HEK293 (cell line): ENCODE data around the gene CNTN4.

Experiments
- CTCF ChIA-PET: fragments of 350-600 bp; formaldehyde crosslinking; extraction: SDS; loops from one replicate; lab custom pipeline; 2021; ENCODE audit warnings: antibody characterized with exemption; lab: Yijun Ruan, JAX
- POLR2A ChIA-PET: fragments of 300-600 bp; formaldehyde crosslinking; extraction: SDS; loops from one replicate; lab custom pipeline; 2020; ENCODE audit warnings: antibody characterized with exemption, inconsistent platforms; lab: Yijun Ruan, JAX
- H3K27ac ChIP-seq: fragments of 200-500 bp; sonication (Bioruptor generic); 2 replicates; pipeline ENCODE4 v1.5.1; 2014; ENCODE audit warnings: low read depth, low read length, control low read depth, inconsistent platforms; ENCODE audit errors: extremely low read depth
- H3K36me3 ChIP-seq, 2 experiments: fragments of 200-500 bp in 1 of 2; sonication (Bioruptor generic) in 1 of 2; 1 replicate in 1 of 2; 2 replicates in 1 of 2; pipeline ENCODE4 v1.5.1; 2014 to 2017; ENCODE audit warnings: inconsistent platforms in 2 of 2, low read length in 2 of 2; ENCODE audit not compliant: control insufficient read depth in 2 of 2, insufficient read depth in 1 of 2
- H3K4me1 ChIP-seq: fragments of 200-500 bp; sonication (Bioruptor generic); 2 replicates; pipeline ENCODE4 v1.5.1; 2014; ENCODE audit warnings: mild to moderate bottlenecking, low read length, inconsistent platforms; ENCODE audit not compliant: control insufficient read depth, insufficient read depth
- H3K4me3 ChIP-seq: 2 replicates; pipeline ENCODE4 v1.5.1; 2011; ENCODE audit warnings: low read depth, mild to moderate bottlenecking, control low read depth, low read length, moderate library complexity
- H3K9me3 ChIP-seq: fragments of 200-500 bp; sonication (Bioruptor generic); 2 replicates; pipeline ENCODE4 v1.5.1; 2014; ENCODE audit warnings: low read depth, low read length, inconsistent platforms; ENCODE audit not compliant: control insufficient read depth, insufficient read depth
- BCL6B ChIP-seq: fragments of 450-650 bp; formaldehyde crosslinking; IDR thresholded peaks from 2 replicates; pipeline ENCODE4 v1.5.1; 2017; ENCODE audit warnings: missing biosample characterization, missing genetic modification characterization
- CTCF ChIP-seq: fragments of 450-650 bp; formaldehyde crosslinking; IDR thresholded peaks from 2 replicates; pipeline ENCODE4 v1.5.1; 2016; ENCODE audit warnings: missing biosample characterization, missing genetic modification characterization
- PRDM6 ChIP-seq: fragments of 450-650 bp; formaldehyde crosslinking; IDR thresholded peaks from 2 replicates; pipeline ENCODE4 v1.5.1; 2017; ENCODE audit warnings: missing biosample characterization, missing genetic modification characterization
- TCF7L2 ChIP-seq: IDR thresholded peaks from 2 replicates; pipeline ENCODE4 v1.6.1; 2011; ENCODE audit warnings: low read depth, mild to moderate bottlenecking, inconsistent platforms, low read length, moderate library complexity, borderline replicate concordance
- YY1 ChIP-seq: fragments of 450-650 bp; formaldehyde crosslinking; IDR thresholded peaks from 2 replicates; pipeline ENCODE4 v1.5.1; 2018; ENCODE audit warnings: missing biosample characterization, missing genetic modification characterization
- YY2 ChIP-seq: fragments of 450-650 bp; formaldehyde crosslinking; IDR thresholded peaks from 2 replicates; pipeline ENCODE4 v1.5.1; 2016; ENCODE audit warnings: missing biosample characterization, missing genetic modification characterization
- ZBTB7A ChIP-seq: fragments of 450-650 bp; formaldehyde crosslinking; IDR thresholded peaks from 2 replicates; pipeline ENCODE4 v1.5.1; 2016; ENCODE audit warnings: low read depth, missing biosample characterization, missing genetic modification characterization
- ZFHX2 ChIP-seq: fragments of 450-650 bp; formaldehyde crosslinking; conservative IDR thresholded peaks from 2 replicates; pipeline ENCODE4 v1.5.1; 2016; ENCODE audit warnings: missing biosample characterization, missing genetic modification characterization
- ZFP3 ChIP-seq: fragments of 450-650 bp; formaldehyde crosslinking; IDR thresholded peaks from 2 replicates; pipeline ENCODE4 v1.5.1; 2016; ENCODE audit warnings: low read depth, missing biosample characterization, missing genetic modification characterization
- ZFP37 ChIP-seq: fragments of 450-650 bp; formaldehyde crosslinking; IDR thresholded peaks from 2 replicates; pipeline ENCODE4 v1.5.1; 2016; ENCODE audit warnings: missing biosample characterization, missing genetic modification characterization
- ZNF133 ChIP-seq: fragments of 450-650 bp; formaldehyde crosslinking; IDR thresholded peaks from 2 replicates; pipeline ENCODE4 v1.5.1; 2016; ENCODE audit warnings: missing biosample characterization, missing genetic modification characterization
- ZNF138 ChIP-seq: fragments of 450-650 bp; formaldehyde crosslinking; IDR thresholded peaks from 2 replicates; pipeline ENCODE4 v1.5.1; 2016; ENCODE audit warnings: missing biosample characterization, missing genetic modification characterization, borderline replicate concordance
- ZNF16 ChIP-seq: fragments of 450-650 bp; formaldehyde crosslinking; IDR thresholded peaks from 2 replicates; pipeline ENCODE4 v1.5.1; 2016; ENCODE audit warnings: low read depth, missing biosample characterization, missing genetic modification characterization
- ZNF184 ChIP-seq: fragments of 450-650 bp; IDR thresholded peaks from 2 replicates; pipeline ENCODE4 v1.5.1; 2018; ENCODE audit warnings: missing biosample characterization, mild to moderate bottlenecking, missing genetic modification characterization
- ZNF2 ChIP-seq: fragments of 450-650 bp; formaldehyde crosslinking; IDR thresholded peaks from 2 replicates; pipeline ENCODE4 v1.5.1; 2016; ENCODE audit warnings: missing biosample characterization, missing genetic modification characterization
- ZNF211 ChIP-seq: fragments of 450-650 bp; formaldehyde crosslinking; IDR thresholded peaks from 2 replicates; pipeline ENCODE4 v1.5.1; 2016; ENCODE audit warnings: low read depth, missing biosample characterization, missing genetic modification characterization
- ZNF239 ChIP-seq: fragments of 450-650 bp; formaldehyde crosslinking; IDR thresholded peaks from 2 replicates; pipeline ENCODE4 v1.5.1; 2016; ENCODE audit warnings: missing biosample characterization, missing genetic modification characterization
- ZNF248 ChIP-seq: fragments of 450-650 bp; formaldehyde crosslinking; IDR thresholded peaks from 2 replicates; pipeline ENCODE4 v1.5.1; 2017; ENCODE audit warnings: missing biosample characterization, missing genetic modification characterization
- ZNF311 ChIP-seq: fragments of 450-650 bp; formaldehyde crosslinking; IDR thresholded peaks from 2 replicates; pipeline ENCODE4 v1.5.1; 2017; ENCODE audit warnings: missing biosample characterization, missing genetic modification characterization, borderline replicate concordance
- ZNF341 ChIP-seq: fragments of 450-650 bp; formaldehyde crosslinking; IDR thresholded peaks from 2 replicates; pipeline ENCODE4; 2016; ENCODE audit warnings: low read depth, missing biosample characterization, missing genetic modification characterization
- ZNF449 ChIP-seq: fragments of 450-650 bp; formaldehyde crosslinking; IDR thresholded peaks from 2 replicates; pipeline ENCODE4 v1.5.1; 2017; ENCODE audit warnings: missing biosample characterization, mild to moderate bottlenecking, missing genetic modification characterization, moderate library complexity
- ZNF488 ChIP-seq: fragments of 450-650 bp; formaldehyde crosslinking; IDR thresholded peaks from 2 replicates; pipeline ENCODE4 v1.5.1; 2016; ENCODE audit warnings: missing biosample characterization, missing genetic modification characterization
- ZNF558 ChIP-seq: fragments of 450-650 bp; formaldehyde crosslinking; IDR thresholded peaks from 2 replicates; pipeline ENCODE4 v1.5.1; 2016; ENCODE audit warnings: missing biosample characterization, missing genetic modification characterization
- ZNF677 ChIP-seq: fragments of 450-650 bp; IDR thresholded peaks from 2 replicates; pipeline ENCODE4 v1.5.0; 2018; ENCODE audit warnings: missing biosample characterization, mild to moderate bottlenecking, missing genetic modification characterization, moderate library complexity

The CNTN4 gene

GRCh38 chr3:2643606-2644005 lies 544.9 kb downstream of the CNTN4 start:
- ChIA-PET CTCF (no interaction called here), POLR2A (no interaction called here)
- no peak overlapping the region for H3K4me3 ChIP-seq
- no peaks in the 10 kb centered on the region for H3K9me3 ChIP-seq
- H3K4me1 ChIP-seq: no peaks in the 10 kb centered on the region
- no peaks in the 10 kb centered on the region for H3K36me3 ChIP-seq
- no peak overlapping the region for H3K27ac ChIP-seq
- TF ChIP-seq ZNF211 (tag by site-specific recombination) (no peak), YY2 (tag by site-specific recombination) (no peak), ZNF558 (tag by site-specific recombination) (no peak), ZNF16 (no peak), ZNF133 (tag by site-specific recombination) (no peak), CTCF (tag by site-specific recombination) (no peak), ZNF2 (tag by site-specific recombination) (no peak), ZNF248 (no peak), ZBTB7A (tag by site-specific recombination) (no peak), ZNF184 (tag by site-specific recombination) (no peak), TCF7L2 (no peak)

GRCh38 chr3:2645001-2645400 lies 546.3 kb downstream of the CNTN4 start:
- ChIA-PET POLR2A (no interaction called here), CTCF (no interaction called here)
- no peak overlapping the region for H3K27ac ChIP-seq
- H3K4me1 ChIP-seq: no peaks in the 10 kb centered on the region
- H3K36me3 ChIP-seq: no peaks in the 10 kb centered on the region
- H3K4me3 ChIP-seq: no peak overlapping the region
- TF ChIP-seq ZNF138 (tag by site-specific recombination) (no peak), ZFP37 (tag by site-specific recombination) (no peak), YY1 (tag by site-specific recombination) (no peak), PRDM6 (no peak), ZFP3 (no peak), ZFHX2 (tag by site-specific recombination) (no peak), ZNF311 (tag by site-specific recombination) (no peak), BCL6B (tag by site-specific recombination) (no peak), ZNF449 (no peak), ZNF239 (tag by site-specific recombination) (no peak), ZNF184 (tag by site-specific recombination) (no peak), ZNF488 (tag by site-specific recombination) (no peak), ZNF341 (tag by site-specific recombination) (no peak), ZNF677 (tag by site-specific recombination) (no peak), ZNF211 (tag by site-specific recombination) (no peak)
- no peaks in the 10 kb centered on the region for H3K9me3 ChIP-seq
